Kidney epithelial cell (primary cell): ENCODE results near the gene GID4. TPM values are rescaled to one million over a fixed set of nuclear protein-coding genes. Genes with fewer than 3 reads are reported as not detected.
"Not testable (repeated sequence)": the region's sequence is repeated elsewhere in the genome, so short reads cannot be mapped to it uniquely, and the experiment has no call there.

ENCODE experiments used
- DNase-seq: peaks from one replicate; pipeline ENCODE4 v3.0.0-alpha.2; 2010; ENCODE audit warnings: low read depth
- H3K27me3 ChIP-seq: 2 replicates; pipeline ENCODE4 v1.6.0; 2011; ENCODE audit warnings: low read length; ENCODE audit not compliant: control insufficient read depth, insufficient read depth
- H3K36me3 ChIP-seq: 2 replicates; pipeline ENCODE4 v1.5.1; 2011; ENCODE audit warnings: low read length; ENCODE audit not compliant: control insufficient read depth, insufficient read depth
- H3K4me3 ChIP-seq: 2 replicates; pipeline ENCODE4 v1.5.1; 2011; ENCODE audit warnings: low read depth, mild to moderate bottlenecking, control low read depth, low read length
- CTCF ChIP-seq: IDR thresholded peaks from 2 replicates; pipeline ENCODE4 v1.5.1; 2011; ENCODE audit warnings: mild to moderate bottlenecking, moderate library complexity, low read length, control low read depth, inconsistent platforms; ENCODE audit not compliant: insufficient read depth, poor library complexity, severe bottlenecking
- total RNA-seq: library from RNA; depleted of rRNA; stranded (reverse); fragments of >200 nt; gene quantifications from 2 replicates; pipeline ENCODE4 v1.2.3, GENCODE V29; 2015

Gene GID4
- total RNA-seq, 1 donor from 2014 or later = 8.6 TPM

GRCh38 chr17:17994271-17995069 lies 44.7 kb upstream of the GID4 start:
- peak; percentile 53 for TF ChIP-seq CTCF

GRCh38 chr17:17995887-17996286 lies 43.3 kb upstream of the GID4 start:
- H3K27me3 ChIP-seq, H3K36me3 ChIP-seq, DNase-seq, H3K4me3 ChIP-seq: not testable (repeated sequence)

More at GRCh38 chr17:17994271-17995069, 44.7 kb upstream of the GID4 start:
- Histone ChIP-seq H3K36me3 (no peaks in the 10 kb centered on the region), H3K4me3 (no peak overlapping the region), H3K27me3 (no peaks in the 10 kb centered on the region)
- no peak for DNase-seq

- no peak overlapping the region for H3K4me3 ChIP-seq
- no peaks in the 10 kb centered on the region for H3K36me3 ChIP-seq
- H3K27me3 ChIP-seq = no peaks in the 10 kb centered on the region
- TF ChIP-seq CTCF = no peak
- no peak for DNase-seq
Observed at GRCh38 chr17:17998934-17999333, 40.3 kb upstream of the GID4 start.

- H3K36me3 ChIP-seq = no peaks in the 10 kb centered on the region
- TF ChIP-seq CTCF = no peak
- no peak for DNase-seq
- no peak overlapping the region for H3K4me3 ChIP-seq
- no peaks in the 10 kb centered on the region for H3K27me3 ChIP-seq
Observed at GRCh38 chr17:17999364-18000029, 39.7 kb upstream of the GID4 start.

- Histone ChIP-seq H3K27me3 (no peaks in the 10 kb centered on the region), H3K36me3 (no peaks in the 10 kb centered on the region), H3K4me3 (no peak overlapping the region)
- TF ChIP-seq CTCF = no peak
- no peak for DNase-seq
Observed at GRCh38 chr17:18000030-18000408, 39.2 kb upstream of the GID4 start.

GRCh38 chr17:18002171-18002570 lies 37.0 kb upstream of the GID4 start:
- H3K27me3 ChIP-seq = no peaks in the 10 kb centered on the region
- TF ChIP-seq CTCF = no peak
- DNase-seq = no peak
- H3K36me3 ChIP-seq = no peaks in the 10 kb centered on the region
- H3K4me3 ChIP-seq = no peak overlapping the region
